ENCODE data around the gene PTPRR. TPM values are rescaled to one million over a fixed set of nuclear protein-coding genes. Genes with fewer than 3 reads are reported as not detected.

PTPRR gene
- total and polyA plus RNA-seq, 2 donors (not counting 1 experiment from before 2014, with no cell fraction given), result not detected

DNA sequence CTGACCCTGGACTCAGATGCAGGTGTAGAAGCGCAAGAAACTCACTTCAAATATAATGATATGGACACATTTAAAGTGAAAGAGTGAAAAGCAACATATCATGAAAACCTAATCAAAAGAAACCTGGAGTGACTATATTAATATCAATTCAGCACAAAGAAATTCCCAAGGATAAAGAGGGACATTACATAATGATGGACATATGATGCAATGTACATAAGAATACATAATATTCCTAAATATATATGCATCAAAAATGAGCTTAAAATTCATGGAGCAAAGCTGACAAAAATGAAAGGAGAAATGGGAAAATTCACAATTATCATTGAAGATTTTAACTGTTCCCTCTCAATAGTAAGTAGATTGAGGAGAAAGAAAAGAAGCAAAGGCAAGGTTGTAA, 24.6 kb downstream of the PTPRR start:
- Histone ChIP-seq H3K4me2 (replicated peaks; ENCODE audit: low read depth, low read length, poor library complexity, severe bottlenecking) (no peak overlapping the region), H3K4me3 (ENCODE audit: control extremely low read depth in 1 of 5, extremely low read depth in 1 of 5, insufficient read depth in 1 of 5, low read depth in 2 of 5, low read length in 4 of 5) (no peak overlapping the region), H3K27me3 (replicated peaks in 1 of 4; ENCODE audit: control extremely low read depth in 1 of 4, control insufficient read depth in 3 of 4, insufficient read depth in 4 of 4, low read length in 3 of 4) (no peaks in the 10 kb centered on the region), H3K27ac (ENCODE audit: low read length in 2 of 2) (no peak overlapping the region), H3K36me3 (replicated peaks in 1 of 2; ENCODE audit: control extremely low read depth in 1 of 2, control insufficient read depth in 1 of 2, extremely low read depth in 1 of 2, insufficient read depth in 2 of 2, low read length in 1 of 2) (no peaks in the 10 kb centered on the region), H3K9ac (ENCODE audit: low read length) (no peak overlapping the region), H3K9me3 (ENCODE audit: control extremely low read depth in 1 of 3, control insufficient read depth in 2 of 3, insufficient read depth in 1 of 3, low read length in 2 of 3) (no peaks in the 10 kb centered on the region), H4K20me1 (ENCODE audit: control insufficient read depth, insufficient read depth, low read length, poor library complexity, severe bottlenecking) (no peaks in the 10 kb centered on the region), H3K79me2 (ENCODE audit: control insufficient read depth, insufficient read depth, low read length) (no peaks in the 10 kb centered on the region), H2AFZ (ENCODE audit: insufficient read depth, low read depth, low read length, poor library complexity, severe bottlenecking) (no peak overlapping the region), H3K4me1 (ENCODE audit: control insufficient read depth in 2 of 2, insufficient read depth in 2 of 2, low read length in 2 of 2) (no peaks in the 10 kb centered on the region)
- ChIA-PET POLR2A (no interaction called here), CTCF (no interaction called here)
- intact Hi-C loops (cut with micrococcal nuclease), result no loop called here
- DNase-seq, result no peak
- H3K27me3 Mint-ChIP-seq, result no peaks in the 10 kb centered on the region
- WGBS (ENCODE audit: insufficient coverage), result no CpG with 5 or more reads among the region's 1 CpG
- TF ChIP-seq CTCF (IDR thresholded peaks at IDR 0.05) (no peak), EZH2 (IDR thresholded peaks at IDR 0.05; ENCODE audit: borderline replicate concordance, insufficient read depth, low read depth, low read length, poor library complexity, severe bottlenecking) (no peak)
- no peak overlapping the region for H3K4me3 Mint-ChIP-seq
- H3K27ac Mint-ChIP-seq, result no peak overlapping the region
- H3K4me1 Mint-ChIP-seq, result no peaks in the 10 kb centered on the region
- ATAC-seq (ENCODE audit: low read depth), result no peak
- no peaks in the 10 kb centered on the region for H3K9me3 Mint-ChIP-seq (ENCODE audit: insufficient read depth)

DNA sequence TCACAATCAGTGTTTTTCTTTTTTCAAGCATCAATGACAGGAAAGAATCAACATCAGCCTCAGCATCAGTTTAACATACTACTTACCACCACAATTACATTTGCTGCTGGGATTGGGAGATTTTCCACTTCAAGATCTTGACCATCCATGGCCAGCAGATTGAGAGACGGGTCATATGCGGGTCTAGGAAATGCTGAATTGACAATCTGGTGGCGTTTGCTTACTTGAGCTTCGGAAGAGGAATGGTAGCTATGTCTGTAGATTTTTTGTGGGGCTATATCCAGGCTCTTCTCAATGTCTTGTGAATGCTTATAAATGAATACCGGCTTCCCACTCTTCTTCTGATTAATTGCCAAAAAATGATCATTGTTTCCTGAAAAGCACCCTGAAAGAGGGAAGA, 27.9 kb downstream of the PTPRR start:
- Histone ChIP-seq H3K27me3 (replicated peaks in 1 of 4; ENCODE audit: control extremely low read depth in 1 of 4, control insufficient read depth in 3 of 4, insufficient read depth in 4 of 4, low read length in 3 of 4) (no peaks in the 10 kb centered on the region), H3K36me3 (replicated peaks in 1 of 2; ENCODE audit: control extremely low read depth in 1 of 2, control insufficient read depth in 1 of 2, extremely low read depth in 1 of 2, insufficient read depth in 2 of 2, low read length in 1 of 2) (no peaks in the 10 kb centered on the region), H2AFZ (ENCODE audit: insufficient read depth, low read depth, low read length, poor library complexity, severe bottlenecking) (no peak overlapping the region), H3K4me2 (replicated peaks; ENCODE audit: low read depth, low read length, poor library complexity, severe bottlenecking) (no peak overlapping the region), H3K4me3 (ENCODE audit: control extremely low read depth in 1 of 5, extremely low read depth in 1 of 5, insufficient read depth in 1 of 5, low read depth in 2 of 5, low read length in 4 of 5) (no peak overlapping the region), H3K27ac (ENCODE audit: low read length in 2 of 2) (no peak overlapping the region), H3K79me2 (ENCODE audit: control insufficient read depth, insufficient read depth, low read length) (no peaks in the 10 kb centered on the region), H4K20me1 (ENCODE audit: control insufficient read depth, insufficient read depth, low read length, poor library complexity, severe bottlenecking) (no peaks in the 10 kb centered on the region), H3K4me1 (ENCODE audit: control insufficient read depth in 2 of 2, insufficient read depth in 2 of 2, low read length in 2 of 2) (no peaks in the 10 kb centered on the region), H3K9me3 (ENCODE audit: control extremely low read depth in 1 of 3, control insufficient read depth in 2 of 3, insufficient read depth in 1 of 3, low read length in 2 of 3) (no peaks in the 10 kb centered on the region), H3K9ac (ENCODE audit: low read length) (no peak overlapping the region)
- no peak overlapping the region for H3K27ac Mint-ChIP-seq
- no peak for DNase-seq
- no peaks in the 10 kb centered on the region for H3K4me1 Mint-ChIP-seq
- ChIA-PET CTCF (no interaction called here), POLR2A (no interaction called here)
- no peaks in the 10 kb centered on the region for H3K27me3 Mint-ChIP-seq
- no peak overlapping the region for H3K4me3 Mint-ChIP-seq
- ATAC-seq (ENCODE audit: low read depth), result no peak
- TF ChIP-seq CTCF (IDR thresholded peaks at IDR 0.05) (no peak), EZH2 (IDR thresholded peaks at IDR 0.05; ENCODE audit: borderline replicate concordance, insufficient read depth, low read depth, low read length, poor library complexity, severe bottlenecking) (no peak)
- H3K9me3 Mint-ChIP-seq (ENCODE audit: insufficient read depth), result no peaks in the 10 kb centered on the region
- intact Hi-C loops (cut with micrococcal nuclease), result no loop called here
- 87% methylated on average over 3 of the region's 5 CpGs for WGBS (ENCODE audit: insufficient coverage)

Data from B cell (primary cell).